IgD-negative memory B cell (primary cell): ENCODE results near the gene CENPF. TPM values are rescaled to one million over a fixed set of nuclear protein-coding genes. Genes with fewer than 3 reads are reported as not detected.

Experiments used
- polyA plus RNA-seq: library from polyadenylated mRNA; unstranded; fragments of 300-500 nt; fragmentation: Illumina TruSeq; gene quantifications from one replicate; pipeline ENCODE4 v1.2.3, GENCODE V29; 2021

Gene CENPF
- polyA plus RNA-seq, 1 donor from 2014 or later: 0.29 TPM

Other genes starting within 250 kb of the CENPF start
- 0.08 TPM for gene PTPN14, start 51.6 kb upstream of the CENPF start, polyA plus RNA-seq